ENCODE results near the gene SLC7A10. TPM values are rescaled to one million over a fixed set of nuclear protein-coding genes. Genes with fewer than 3 reads are reported as not detected.

Gene SLC7A10
- total RNA-seq, 2 experiments from 2014 or later, result not detected

GRCh38 chr19:33266974-33267484 is 41.4 kb upstream of the SLC7A10 start:
- intact Hi-C loops (cut with DNase I, micrococcal nuclease), result no loop called here
- H3K4me3 Mint-ChIP-seq, result no peak overlapping the region
- H3K4me1 ChIP-seq (ENCODE audit: insufficient read depth, low read length), result peaks cover 9% of the 10 kb centered on the region
- H3K27me3 ChIP-seq (ENCODE audit: control insufficient read depth in 1 of 2, insufficient read depth in 2 of 2, low read length in 2 of 2), result no peaks in the 10 kb centered on the region
- peaks cover 22% of the 10 kb centered on the region for H3K27me3 Mint-ChIP-seq
- H3K27ac Mint-ChIP-seq, result no peak overlapping the region
- ChIA-PET POLR2A (no interaction called here), CTCF (no interaction called here)
- ATAC-seq (ENCODE audit: poor library complexity), result no peak
- no peak for DNase-seq
- no peak overlapping the region for H3K4me3 ChIP-seq (ENCODE audit: low read length)
- no peak for TF ChIP-seq CTCF (IDR thresholded peaks at IDR 0.05)
- H3K9me3 ChIP-seq (ENCODE audit: control insufficient read depth in 1 of 2, insufficient read depth in 1 of 2, low read length in 2 of 2), result no peaks in the 10 kb centered on the region
- H3K27ac ChIP-seq (ENCODE audit: low read depth in 1 of 2, low read length in 2 of 2), result no peak overlapping the region
- H3K4me1 Mint-ChIP-seq (ENCODE audit: low read depth), result no peaks in the 10 kb centered on the region
- no peaks in the 10 kb centered on the region for H3K9me3 Mint-ChIP-seq
- no peaks in the 10 kb centered on the region for H3K36me3 ChIP-seq (ENCODE audit: insufficient read depth, low read length)
- H3K36me3 Mint-ChIP-seq (ENCODE audit: low read depth), result no peaks in the 10 kb centered on the region

GRCh38 chr19:33264881-33265445 is 39.3 kb upstream of the SLC7A10 start:
- Histone ChIP-seq H3K27me3 (ENCODE audit: control insufficient read depth in 1 of 2, insufficient read depth in 2 of 2, low read length in 2 of 2) (no peaks in the 10 kb centered on the region), H3K36me3 (ENCODE audit: insufficient read depth, low read length) (no peaks in the 10 kb centered on the region), H3K9me3 (ENCODE audit: control insufficient read depth in 1 of 2, insufficient read depth in 1 of 2, low read length in 2 of 2) (no peaks in the 10 kb centered on the region), H3K27ac (ENCODE audit: low read depth in 1 of 2, low read length in 2 of 2) (no peak overlapping the region), H3K4me3 (ENCODE audit: low read length) (no peak overlapping the region), H3K4me1 (ENCODE audit: insufficient read depth, low read length) (peaks cover 20% of the 10 kb centered on the region)
- peaks cover 3% of the 10 kb centered on the region for H3K4me1 Mint-ChIP-seq (ENCODE audit: low read depth)
- intact Hi-C loops (cut with DNase I, micrococcal nuclease), result no loop called here
- H3K27me3 Mint-ChIP-seq, result peaks cover 29% of the 10 kb centered on the region
- no peak overlapping the region for H3K4me3 Mint-ChIP-seq
- CTCF ChIA-PET, result no interaction called here
- H3K27ac Mint-ChIP-seq, result no peak overlapping the region
- no peak for ATAC-seq (ENCODE audit: poor library complexity)
- POLR2A ChIA-PET, result no interaction called here
- no peak for DNase-seq
- no peaks in the 10 kb centered on the region for H3K9me3 Mint-ChIP-seq
- no peaks in the 10 kb centered on the region for H3K36me3 Mint-ChIP-seq (ENCODE audit: low read depth)
- no peak for TF ChIP-seq CTCF (IDR thresholded peaks at IDR 0.05)

GRCh38 chr19:33263325-33264023 is 37.8 kb upstream of the SLC7A10 start:
- Mint-ChIP-seq H3K4me3 (no peak overlapping the region), H3K9me3 (no peaks in the 10 kb centered on the region), H3K36me3 (ENCODE audit: low read depth) (no peaks in the 10 kb centered on the region), H3K27me3 (peaks cover 29% of the 10 kb centered on the region), H3K4me1 (ENCODE audit: low read depth) (peaks cover 3% of the 10 kb centered on the region), H3K27ac (no peak overlapping the region)
- Histone ChIP-seq H3K4me1 (ENCODE audit: insufficient read depth, low read length) (peaks cover 18% of the 10 kb centered on the region), H3K4me3 (ENCODE audit: low read length) (no peak overlapping the region), H3K27me3 (ENCODE audit: control insufficient read depth in 1 of 2, insufficient read depth in 2 of 2, low read length in 2 of 2) (no peaks in the 10 kb centered on the region), H3K36me3 (ENCODE audit: insufficient read depth, low read length) (no peaks in the 10 kb centered on the region), H3K27ac (ENCODE audit: low read depth in 1 of 2, low read length in 2 of 2) (no peak overlapping the region), H3K9me3 (ENCODE audit: control insufficient read depth in 1 of 2, insufficient read depth in 1 of 2, low read length in 2 of 2) (peaks cover 0 to 3% of the 10 kb centered on the region in 2 experiments)
- ChIA-PET POLR2A (no interaction called here), CTCF (no interaction called here)
- DNase-seq, result no peak
- no peak for ATAC-seq (ENCODE audit: poor library complexity)
- TF ChIP-seq CTCF (IDR thresholded peaks at IDR 0.05), result no peak
- intact Hi-C loops (cut with DNase I, micrococcal nuclease), result no loop called here

Measured in CD4-positive, alpha-beta T cell (primary cell).